SKM-1 treated with dmso at 0.1 percent for 144 hours (cell line): ENCODE results near the gene ARHGAP26.
A peak's percentile ranks its signal among the peaks of the same experiment; 100 is the strongest.

Experiments used
- DNase-seq: peaks from one replicate; lab custom pipeline; 2025; ENCODE audit not compliant: unreplicated experiment; lab: John Stamatoyannopoulos, UW

ARHGAP26 gene

DNA sequence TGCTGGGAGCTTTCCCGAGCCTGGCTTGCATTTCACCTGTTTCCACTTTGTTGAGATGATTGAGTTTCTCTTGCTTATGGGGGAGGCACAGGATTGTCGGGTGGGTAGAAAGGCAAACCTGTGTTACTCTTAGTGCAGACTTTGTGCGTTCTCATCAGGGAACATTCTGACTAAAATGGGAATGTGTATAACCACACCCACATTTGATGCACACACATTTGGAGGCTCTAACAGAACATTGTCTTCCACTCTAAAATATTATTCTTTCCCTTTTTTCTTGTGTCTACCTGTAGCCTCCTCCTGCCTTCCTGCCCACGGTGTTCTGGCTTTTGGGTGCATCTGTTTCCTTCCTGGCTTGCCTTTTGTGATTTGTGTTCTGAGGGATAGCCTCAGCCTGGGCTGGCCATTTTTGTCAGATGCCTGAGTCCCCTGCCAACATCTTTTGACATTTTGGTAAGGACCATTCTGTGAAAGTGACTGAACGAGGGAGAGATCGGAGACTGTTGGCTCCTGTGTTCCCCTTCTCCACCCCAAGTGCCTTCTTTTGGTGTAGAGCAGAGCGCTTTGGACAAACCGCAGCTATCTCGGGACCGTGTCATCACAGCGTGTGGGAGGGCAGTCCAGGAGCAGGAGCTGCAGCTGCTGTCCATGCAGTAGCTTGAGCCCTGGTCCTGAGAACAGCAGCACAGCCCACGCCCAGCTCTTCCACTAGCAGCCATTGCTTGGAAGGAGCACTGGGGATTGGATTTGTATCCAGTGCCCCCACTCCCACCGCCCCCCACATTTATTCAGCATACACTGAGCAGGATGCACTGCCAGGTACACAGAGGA lies 101.4 kb downstream of the ARHGAP26 start:
- no peak for DNase-seq

DNA sequence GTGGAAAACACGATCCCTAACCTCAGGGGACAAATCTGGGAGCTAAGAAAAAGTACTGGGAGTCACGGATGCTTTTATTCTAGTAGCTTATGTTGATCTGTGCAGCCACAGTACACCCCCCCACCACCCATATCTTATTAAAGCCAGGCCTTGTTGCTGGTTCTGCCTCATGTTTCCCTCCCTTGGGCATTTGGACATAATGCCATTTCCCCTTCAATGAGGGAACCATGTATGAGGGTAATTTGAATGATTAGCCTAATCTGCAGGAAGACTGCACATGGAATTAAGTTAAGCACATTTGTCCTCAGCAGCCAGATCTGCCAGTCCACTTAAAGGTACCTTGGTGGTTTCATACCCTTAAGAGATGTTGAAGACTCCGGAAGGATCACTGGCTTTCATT lies 102.0 kb downstream of the ARHGAP26 start:
- no peak for DNase-seq

DNA sequence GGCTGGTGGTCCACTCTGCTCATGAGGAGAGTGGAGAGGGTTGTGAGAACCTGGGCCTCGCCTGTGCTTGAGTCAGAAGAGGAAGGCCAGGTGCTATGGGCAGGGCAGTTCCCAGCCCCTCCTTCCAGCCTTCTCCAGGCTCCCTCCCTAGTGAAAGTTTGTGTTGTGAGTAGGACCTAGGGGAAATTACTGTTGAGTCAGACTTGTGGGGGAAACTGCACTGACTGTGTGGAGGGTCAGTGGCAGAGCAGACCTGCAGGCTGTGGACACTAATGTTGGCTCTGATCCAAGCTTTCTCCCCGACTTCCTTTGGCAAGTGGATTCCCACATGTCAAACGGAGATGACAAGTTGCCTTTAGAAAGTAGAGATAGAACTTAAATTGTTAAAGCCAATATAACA lies 102.6 kb downstream of the ARHGAP26 start:
- no peak for DNase-seq

DNA sequence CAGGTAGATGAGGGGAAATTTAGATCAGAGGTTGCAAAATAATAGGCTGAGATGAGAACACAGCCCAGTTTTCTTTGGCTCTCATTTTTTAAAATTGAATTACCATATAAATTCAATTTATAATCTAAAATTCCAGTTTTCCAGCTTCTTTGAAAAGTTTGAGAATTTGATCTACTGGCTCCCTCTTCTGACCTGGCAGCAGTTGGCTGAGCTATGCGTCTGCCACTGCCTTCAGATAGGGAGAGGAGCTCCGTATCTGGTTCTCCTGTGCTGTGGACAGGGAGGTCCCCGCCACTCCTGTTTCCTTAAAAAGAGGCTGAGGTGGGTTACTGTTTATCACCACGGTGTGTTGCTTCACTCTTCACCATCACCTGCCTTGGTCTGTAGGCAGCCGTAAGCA lies 103.7 kb downstream of the ARHGAP26 start:
- no peak for DNase-seq

DNA sequence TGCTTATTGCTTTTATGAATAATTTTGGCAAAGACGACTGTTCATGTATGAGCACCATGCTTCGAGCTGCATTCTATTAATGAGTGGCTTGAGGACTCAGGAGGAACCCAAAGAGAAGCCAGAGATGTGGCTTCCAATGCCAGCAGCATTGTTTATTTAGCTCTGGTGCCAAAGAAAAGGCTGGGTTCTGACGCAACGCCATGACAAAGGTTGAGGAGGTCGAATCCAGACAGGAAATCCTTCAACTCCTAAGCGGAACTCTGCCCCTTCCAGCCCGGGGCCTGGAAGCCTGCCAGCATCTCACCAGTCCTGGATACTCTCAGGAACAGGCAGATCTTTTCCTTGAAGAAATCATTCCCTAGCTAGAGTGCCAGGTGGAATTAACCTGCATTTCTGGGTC lies 104.4 kb downstream of the ARHGAP26 start:
- DNase-seq = no peak

DNA sequence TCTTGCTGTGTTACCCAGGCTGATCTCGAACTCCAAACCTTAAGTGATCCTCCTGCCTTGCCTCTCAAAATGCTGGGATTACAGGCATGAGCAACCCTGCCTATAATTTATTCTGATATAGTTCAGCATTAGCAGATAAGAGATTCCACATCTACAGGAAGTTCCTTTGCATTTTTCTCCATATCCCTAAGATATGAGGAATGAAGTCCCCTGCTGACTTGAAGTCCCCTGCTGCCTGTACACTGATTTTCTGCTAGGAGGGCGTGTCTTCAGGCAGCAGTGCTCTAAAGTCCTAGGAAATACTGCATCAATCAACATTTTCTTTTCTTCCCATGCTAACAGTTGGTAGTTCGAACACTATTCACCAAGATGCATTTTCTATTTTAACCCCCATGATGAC lies 105.8 kb downstream of the ARHGAP26 start:
- DNase-seq = no peak

DNA sequence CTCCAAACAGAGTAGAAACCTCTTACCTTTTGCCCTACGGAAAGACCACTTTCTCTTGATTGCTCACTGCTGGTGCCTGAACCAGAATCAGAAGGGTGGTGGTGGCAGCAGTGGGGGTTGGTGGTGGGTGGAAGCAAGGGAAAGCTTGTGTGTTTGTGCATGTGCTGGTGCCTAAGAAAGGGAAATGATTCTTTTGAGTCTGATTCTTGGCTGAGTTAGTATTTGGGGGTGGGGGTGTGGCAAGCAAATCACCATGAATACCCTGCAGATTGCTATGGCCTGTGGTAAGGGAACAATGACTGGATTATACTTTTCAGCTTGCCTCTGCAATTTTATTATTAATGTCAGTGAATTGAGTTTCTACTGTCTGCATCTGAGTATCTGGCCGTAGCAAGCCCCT lies 106.6 kb downstream of the ARHGAP26 start:
- no peak for DNase-seq

DNA sequence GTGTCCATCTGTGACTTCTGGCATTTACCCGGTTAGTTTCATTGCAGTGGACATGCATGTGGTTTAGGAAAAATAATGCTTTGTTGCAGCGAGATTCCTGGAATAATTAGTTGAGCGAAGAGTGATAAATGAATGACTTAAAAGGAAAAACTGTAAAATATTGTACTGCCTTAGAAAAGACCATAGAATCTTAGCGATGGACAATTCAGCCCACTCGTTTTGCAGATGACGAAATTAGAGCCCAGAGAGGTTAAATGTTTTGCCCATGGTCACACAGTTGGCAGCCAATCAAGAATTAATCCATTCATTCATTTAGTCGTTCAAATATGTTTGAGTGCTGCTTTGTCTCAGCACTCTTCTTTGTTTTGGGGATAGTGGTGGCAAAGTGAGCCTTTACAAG lies 107.9 kb downstream of the ARHGAP26 start:
- no peak for DNase-seq

DNA sequence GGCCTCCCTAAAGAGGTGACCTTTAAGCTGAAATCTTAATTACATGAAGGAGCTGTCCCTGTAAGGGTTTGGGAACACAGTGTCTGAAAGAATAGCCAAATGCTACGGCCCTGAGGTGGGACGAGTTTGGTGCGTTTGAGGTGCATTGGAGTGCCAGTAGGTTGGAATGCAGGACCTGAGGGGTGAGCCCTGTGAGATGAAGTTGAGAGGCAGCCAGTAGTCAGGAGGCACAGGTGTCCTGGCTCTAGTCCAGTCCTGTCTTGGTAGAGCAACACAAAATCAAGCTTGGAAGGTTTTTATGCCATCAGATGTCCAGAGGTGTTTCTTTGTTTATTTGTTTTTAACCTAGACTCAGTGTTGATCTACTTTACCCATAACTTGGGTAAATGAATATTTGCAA lies 108.5 kb downstream of the ARHGAP26 start:
- no peak for DNase-seq

DNA sequence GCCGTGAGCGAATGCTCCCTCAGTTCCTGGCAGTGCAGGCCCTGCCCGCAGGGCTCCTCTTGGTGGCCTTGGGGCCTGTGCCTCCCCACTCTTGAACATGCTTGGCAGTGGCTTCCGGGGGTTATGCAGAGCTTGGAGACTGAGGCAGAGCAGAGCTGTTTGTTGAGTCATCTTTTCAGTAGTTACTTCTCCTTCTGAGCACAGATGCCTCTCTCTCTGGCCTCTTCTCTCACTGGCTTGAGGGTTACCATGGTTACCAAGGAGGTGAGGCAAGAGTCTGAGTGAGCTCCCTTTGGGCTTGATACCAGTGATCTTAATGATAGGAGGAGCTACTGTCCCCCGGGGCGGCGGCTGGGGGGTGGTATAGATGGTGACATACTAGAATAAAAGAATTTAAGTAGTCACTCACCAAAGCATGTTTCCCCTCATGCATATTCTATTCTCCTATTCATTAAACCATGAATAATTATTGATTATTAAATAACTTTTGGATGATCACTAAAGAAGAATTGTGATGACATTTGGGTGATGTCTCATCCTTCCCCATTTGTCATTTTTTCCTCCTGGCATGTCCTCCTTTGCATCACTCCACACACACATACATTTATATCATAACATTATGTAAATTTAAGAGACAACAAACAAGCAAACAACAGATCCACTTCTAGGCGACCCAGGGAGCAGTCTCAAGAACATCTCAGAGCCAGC lies 111.1 kb downstream of the ARHGAP26 start:
- DNase-seq = peak; percentile 99

DNA sequence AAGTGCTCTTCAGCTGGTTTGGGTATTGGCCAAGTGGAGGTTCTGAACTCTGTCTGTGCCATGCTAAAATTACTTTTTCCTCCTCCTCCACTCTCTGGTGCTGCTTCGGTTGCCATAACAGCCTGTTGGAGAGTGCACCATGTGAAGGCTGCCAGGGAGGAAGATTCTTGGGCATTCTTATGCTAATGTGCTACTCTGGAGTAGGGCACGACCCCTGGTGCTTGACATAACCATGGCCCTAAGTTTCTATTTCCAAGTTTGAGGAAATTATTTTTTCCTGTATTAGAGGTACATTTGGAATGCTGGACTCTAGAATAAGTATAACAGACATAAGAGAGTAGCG lies 111.6 kb downstream of the ARHGAP26 start:
- no peak for DNase-seq

DNA sequence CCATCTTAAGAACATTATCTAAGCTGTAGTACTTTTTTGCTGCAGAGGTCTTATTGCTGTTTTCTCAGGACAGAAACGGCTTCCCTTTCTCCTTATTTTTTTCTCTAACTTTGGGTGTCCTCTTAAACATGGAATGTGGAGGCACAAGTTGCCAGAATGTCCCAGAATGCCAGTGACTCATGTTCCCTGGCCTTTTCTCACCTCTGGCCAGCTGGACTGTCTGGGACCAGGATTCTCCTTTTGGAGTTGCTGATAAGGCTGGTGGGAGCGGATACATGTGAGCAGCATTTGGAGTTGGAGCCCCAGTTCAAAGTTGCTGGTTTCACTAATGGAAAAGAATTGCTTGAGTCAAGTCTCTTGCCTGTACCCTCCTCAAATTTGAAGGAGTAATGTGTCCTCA lies 112.8 kb downstream of the ARHGAP26 start:
- DNase-seq = no peak

DNA sequence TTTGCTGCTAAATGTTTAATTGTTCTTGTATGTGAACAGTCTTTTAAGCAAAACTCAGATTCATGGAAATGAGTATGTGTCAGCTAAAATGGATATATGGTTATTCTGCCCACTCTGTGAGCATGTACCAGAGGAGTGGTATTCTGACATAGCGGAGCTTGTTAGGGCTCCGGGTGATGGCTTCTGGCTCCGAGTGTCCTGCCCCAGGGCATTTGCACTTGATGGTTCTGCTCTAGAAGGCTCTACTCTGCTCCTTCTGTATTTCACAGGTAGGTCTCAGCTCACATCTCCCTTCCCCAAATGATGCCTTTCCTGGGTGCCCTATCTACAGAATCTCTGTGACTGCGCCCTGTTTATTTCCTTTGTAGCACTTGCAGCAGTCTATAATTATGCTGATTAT lies 113.3 kb downstream of the ARHGAP26 start:
- DNase-seq = no peak

DNA sequence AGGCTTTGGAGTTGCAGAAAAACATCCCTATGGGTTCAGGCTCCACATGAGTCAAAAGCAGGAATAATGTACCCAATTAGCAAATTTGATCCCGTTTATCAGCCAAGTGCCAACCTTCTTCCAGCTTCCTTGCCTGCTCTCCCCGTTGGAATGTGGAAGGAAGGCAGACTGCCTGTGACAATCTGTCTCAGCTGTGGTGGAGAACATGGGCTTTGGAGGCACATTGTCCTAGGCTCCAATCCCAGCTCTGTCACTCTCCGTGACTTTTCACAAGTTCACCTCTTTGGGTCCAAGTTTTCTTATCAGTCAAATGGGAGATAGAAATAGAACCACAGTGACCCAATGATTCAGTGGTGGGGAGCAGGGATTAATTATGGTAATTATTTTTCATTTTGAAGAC lies 113.9 kb downstream of the ARHGAP26 start:
- DNase-seq = no peak

DNA sequence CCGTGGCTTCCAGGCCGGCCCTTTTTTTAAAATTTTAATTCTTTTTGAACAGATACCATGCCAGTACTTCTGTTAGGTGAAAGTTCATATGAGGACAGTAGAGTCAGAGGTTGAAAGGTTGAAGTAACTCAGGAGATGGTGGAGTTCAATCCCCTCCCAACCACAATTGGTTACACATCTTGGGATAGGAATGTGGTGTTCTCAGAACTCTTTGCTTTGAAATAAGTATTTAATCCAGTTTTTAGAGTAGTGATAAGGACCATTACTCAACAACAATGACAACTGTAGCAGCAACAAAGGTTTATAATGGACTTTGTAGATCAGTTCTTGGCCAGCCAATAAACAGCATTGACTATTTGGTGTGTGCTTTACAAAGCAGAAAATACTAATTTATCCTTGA lies 116.0 kb downstream of the ARHGAP26 start:
- no peak for DNase-seq

DNA sequence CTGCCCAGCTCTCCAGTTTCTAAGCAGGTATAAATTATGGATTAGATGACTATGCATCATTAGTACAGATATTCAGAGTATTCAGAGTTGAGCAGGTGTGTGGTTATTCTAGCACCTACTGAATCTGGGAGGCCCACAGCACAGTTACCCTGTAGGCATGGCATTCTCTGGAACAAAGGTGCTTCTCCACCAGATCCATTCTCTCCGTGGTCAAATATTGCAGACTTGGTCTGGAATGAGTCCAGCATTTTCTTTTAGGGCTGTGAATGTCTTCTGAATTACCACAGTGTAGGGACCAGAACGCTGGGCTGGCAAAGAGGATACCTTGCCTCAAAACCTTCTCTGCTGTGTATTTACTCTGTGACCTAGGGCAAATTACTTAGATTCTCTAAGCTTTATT lies 116.8 kb downstream of the ARHGAP26 start:
- DNase-seq = no peak

DNA sequence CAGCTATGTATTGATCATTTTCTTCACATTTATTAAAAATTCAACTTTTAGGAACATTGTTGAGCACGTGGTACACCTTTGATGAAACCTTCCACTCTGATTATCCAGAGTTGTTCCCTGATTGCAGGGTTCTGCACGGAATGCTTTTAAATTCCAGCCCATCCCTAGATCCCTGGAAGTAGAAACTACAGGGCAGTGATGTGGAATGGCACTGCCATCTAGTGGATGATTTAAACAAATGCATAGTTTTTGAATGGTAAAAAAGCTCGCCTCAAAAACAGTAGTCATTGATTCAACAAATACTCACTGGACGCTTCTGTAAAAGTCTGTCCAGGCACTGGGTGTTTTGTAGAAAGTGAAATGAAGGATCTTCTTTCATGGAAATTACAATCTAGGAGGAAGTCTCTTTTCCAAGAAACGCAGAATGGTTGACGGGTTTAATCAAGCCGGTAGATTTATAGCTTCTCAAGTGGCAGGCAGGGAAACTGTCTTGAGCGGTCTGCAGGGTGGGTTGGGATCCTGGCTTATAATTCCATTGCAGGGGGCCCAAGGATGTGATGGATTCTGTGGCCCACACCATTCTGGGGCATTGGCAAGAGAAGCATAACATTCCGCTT lies 118.4 kb downstream of the ARHGAP26 start:
- DNase-seq = peak; percentile 24

DNA sequence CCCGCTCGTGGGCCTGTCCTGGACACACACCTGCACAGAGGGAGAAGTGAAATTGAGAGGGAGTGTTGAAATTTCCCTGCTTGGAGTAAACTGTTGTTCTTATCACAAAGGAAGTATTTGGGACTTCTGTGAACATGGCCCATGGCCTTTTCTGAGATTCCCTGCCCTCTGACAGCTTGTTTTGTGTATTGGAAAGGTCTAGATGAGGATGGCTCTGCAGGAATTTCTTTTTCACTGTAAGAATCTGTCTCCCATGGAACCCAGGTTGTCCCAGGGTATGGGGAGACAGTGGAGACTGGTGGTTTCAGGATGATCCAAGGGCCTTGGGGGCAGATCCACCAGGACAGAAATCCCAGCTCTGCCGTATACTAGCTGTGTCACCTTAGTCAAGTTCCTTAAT lies 121.8 kb downstream of the ARHGAP26 start:
- DNase-seq = no peak

DNA sequence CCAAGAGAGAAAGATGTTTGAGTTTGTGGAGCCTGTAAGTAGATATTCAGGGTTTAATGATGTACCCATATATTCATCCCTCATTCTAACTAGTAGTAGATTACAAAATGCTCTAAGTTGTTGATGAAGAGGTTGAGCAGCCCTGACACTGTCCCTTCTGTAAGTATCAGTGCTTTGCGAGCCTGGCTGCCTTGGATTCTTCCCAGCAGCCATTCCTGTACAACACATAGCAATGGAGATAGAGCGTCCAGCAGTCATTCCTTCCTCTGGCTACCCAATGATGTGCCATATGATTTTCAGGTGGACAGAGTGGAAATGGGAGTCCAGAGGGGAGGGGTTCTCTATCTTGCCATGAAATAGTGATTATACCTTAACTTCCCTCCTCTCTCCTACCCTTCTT lies 124.1 kb downstream of the ARHGAP26 start:
- DNase-seq = no peak

DNA sequence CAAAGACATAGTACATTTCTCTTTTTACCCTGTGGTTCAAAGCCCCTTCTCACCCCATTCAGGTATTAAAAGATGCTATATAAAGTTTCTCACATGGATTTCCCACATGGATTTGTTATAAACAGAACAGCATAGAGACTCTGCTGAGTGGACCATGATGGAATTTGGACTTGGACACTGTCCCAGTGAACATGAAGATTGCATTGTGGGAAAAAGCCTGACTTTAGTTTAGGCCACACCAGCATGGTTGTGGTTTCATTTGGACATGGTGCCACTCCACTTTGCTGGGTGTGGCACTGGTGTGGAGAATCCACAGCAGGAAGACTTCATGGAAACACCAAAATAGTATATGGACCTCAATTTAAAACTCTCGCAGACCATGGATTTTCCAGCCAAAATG lies 124.6 kb downstream of the ARHGAP26 start:
- DNase-seq = no peak

DNA sequence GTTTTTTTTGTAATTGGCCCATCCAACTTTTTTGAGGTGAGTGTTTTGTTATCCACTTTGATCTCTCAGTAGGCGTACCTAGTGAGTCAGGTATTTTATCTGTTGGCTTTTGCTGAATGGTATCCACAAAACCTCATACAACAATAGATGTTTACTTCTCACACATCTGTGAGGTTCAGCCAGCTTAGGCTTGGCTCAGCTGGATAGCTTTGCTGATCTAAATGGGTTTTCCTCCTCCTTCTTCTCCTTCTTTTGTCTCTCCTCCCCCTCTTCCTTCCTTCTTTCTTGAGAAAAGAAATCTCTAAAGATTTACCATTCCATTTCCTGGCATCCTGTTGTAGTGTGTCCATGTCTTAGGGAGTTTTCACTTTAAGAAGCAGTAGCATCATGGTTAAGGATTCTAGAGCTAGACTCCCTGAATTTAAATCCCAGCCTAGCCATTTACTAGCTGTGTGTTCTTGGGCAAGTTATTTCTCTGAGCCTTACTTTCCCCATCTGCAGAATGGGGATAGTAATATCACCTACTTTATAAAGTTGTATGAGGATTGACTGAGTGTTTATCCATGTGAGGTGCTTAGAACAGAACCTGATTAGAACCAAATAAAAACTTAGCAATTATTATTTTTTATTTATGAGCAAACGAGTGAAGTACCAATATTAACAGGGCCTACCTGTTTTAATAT lies 126.3 kb downstream of the ARHGAP26 start:
- DNase-seq = no peak

DNA sequence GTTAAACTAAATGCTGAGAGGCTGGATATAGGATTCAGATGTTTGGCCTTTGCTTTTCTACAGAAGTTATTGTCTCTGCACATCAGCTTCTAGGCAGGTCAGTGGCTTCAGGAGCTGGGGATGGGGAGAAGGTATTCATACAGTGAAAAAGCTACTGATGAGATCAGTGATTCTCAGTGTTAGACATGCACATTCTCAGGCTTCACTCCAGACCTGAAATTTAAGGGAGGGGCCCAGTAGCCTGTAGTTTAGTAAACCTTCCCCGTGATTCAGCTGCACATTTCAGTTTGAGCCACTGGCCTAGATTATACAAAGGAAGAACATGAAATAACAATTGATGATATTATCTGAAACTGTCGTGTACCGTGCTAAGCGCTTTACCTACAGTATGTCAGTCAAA lies 127.2 kb downstream of the ARHGAP26 start:
- DNase-seq = no peak
